Measurements from ENCODE around the gene RNASE7.

The RNASE7 gene

GRCh38 chr14:21068521-21069387 lies 26.6 kb downstream of the RNASE7 start:
- peak; percentile 78 for DNase-seq (ENCODE audit: low read depth, low spot score)

DNA sequence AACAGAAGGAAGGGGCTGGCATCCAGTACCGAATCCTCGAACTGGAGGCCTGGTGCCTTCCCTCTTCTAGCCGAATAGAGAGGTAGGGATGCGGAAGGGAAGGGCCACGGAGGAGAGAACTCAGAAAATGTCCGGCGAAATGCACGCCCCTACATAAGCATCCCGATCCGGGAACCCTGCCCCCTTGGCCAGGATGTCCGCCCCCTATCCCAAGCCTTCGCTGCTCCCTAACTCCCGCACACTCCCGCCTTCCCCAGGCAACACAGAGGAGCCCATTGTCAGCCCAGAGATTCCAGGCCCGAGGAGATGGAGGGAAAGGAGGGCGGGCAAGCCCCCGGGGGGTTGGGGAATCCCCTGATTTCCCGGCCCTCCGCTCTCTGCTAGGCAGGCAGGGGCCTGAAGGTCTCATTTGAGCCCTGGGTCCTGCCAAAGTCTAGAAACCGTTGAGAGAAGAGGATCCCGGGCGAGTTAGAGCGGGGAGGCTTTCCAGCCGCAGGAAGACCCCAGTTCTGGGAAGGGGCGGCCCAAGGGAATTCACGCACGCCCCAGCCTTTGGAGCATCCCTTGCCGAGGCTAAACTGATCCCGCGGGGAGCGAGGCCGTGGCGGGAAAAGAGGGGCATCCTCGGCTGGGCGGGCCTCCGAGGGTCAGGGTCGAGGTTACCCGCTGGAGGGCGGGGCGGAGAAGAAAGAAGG lies 27.4 kb downstream of the RNASE7 start:
- peak; percentile 70 for DNase-seq (ENCODE audit: low read depth, low spot score)

DNA sequence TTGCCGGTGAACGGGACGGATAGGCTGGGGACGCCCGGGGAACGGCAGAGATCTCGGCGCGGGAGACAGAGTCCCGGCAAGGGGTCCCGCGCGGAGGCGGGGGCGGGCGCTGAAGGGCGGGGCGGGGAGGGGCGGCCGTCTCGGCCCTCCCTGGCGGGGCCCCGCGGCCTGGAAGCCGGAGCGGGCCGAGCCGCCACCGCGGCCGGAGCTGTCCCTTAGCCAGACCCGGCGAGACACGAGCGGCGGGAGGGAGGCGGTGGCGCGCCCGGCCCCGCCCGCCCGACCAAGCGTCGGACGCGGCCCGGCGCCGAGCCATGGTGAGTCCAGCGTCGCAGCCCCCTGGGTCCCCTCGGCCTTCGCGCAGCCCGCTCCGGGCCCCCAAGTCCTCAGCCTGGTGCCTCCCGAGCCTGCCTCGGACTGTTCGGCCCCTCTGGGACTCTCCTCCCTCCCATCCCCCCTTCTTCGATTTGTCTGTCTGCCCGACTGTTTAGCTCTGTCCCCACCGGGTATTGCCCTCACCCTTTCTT lies 28.0 kb downstream of the RNASE7 start, which contains the start of gene ARHGEF40:
TSS of gene ARHGEF40 (plus strand) at position 222 of the 527 bp plus-strand sequence. CDS start at position 315, 93 bp downstream.
- peak; percentile 85 for DNase-seq (ENCODE audit: low read depth, low spot score)

- no peak for DNase-seq (ENCODE audit: low read depth, low spot score)
These were observed 28.6 kb downstream of the RNASE7 start for GRCh38 chr14:21070610-21071224.

DNA sequence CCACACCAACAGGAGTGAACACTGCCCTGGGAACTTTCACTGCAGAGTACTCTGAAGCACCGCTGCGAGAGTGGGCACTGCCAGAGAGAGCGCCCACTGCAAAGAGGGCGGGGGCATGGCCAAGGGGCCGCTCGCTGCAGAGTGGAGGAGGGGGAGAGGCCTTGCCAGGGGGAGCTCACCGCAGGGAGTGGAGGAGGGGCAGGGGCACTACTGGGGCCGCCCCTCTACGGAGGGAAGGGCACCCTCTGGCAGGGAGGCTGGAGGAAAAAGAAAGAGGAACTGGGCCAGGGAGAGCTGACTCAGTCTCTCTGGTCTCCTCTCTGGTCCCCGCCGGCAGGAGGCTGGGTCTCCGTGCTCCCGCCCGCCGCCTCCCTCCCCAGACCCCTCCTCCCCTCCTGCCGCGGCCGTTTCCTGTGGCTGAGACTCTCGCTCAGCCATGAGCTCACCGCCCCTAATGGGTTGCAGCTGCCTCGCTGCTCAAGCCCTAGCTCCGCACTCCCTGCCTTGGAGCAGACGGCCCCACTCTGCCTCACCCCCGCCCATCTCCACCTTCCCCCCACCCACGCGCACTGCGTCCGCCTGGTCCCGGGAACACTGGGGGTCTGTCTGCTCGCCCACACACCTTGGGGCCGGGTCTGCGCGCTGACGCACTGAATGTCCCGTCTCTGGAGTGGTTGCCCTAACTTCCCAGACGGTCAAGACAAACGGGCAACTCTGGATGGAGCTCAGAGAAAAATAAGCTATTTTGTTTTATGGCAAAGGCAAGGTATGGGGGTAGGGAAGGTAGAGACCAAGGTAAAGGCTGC lies 29.3 kb downstream of the RNASE7 start:
- DNase-seq (ENCODE audit: low read depth, low spot score) = peak; percentile 96

DNA sequence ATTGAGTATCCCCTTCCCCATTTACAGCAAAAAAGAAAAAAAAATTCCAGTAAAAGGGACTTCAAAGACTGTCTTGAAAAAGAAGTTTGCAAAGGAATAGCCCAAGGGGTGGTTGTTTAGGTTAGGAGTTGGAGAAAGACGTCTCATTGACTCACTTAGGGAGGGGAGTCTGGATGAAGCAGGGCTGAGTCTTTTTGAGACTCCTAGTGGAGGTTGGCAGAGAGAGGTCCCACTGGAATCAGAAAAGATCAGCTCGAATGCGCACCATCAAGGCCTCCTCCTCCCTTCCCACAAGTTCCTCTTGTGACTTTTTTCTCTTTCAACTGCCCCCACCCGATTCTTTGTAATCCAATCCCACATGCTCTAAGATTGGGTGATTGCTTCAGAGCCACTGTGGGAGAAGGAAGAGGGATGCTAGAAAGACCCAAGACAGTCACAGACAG lies 29.9 kb downstream of the RNASE7 start:
- DNase-seq (ENCODE audit: low read depth, low spot score) = peak; percentile 46

GRCh38 chr14:21072781-21073339 lies 30.7 kb downstream of the RNASE7 start:
- no peak for DNase-seq (ENCODE audit: low read depth, low spot score)

GRCh38 chr14:21073921-21074320 lies 31.8 kb downstream of the RNASE7 start:
- no peak for DNase-seq (ENCODE audit: low read depth, low spot score)

- no peak for DNase-seq (ENCODE audit: low read depth, low spot score)
These were observed 32.5 kb downstream of the RNASE7 start for GRCh38 chr14:21074398-21075272.

GRCh38 chr14:21075719-21076437 lies 33.7 kb downstream of the RNASE7 start:
- DNase-seq (ENCODE audit: low read depth, low spot score) = no peak

DNA sequence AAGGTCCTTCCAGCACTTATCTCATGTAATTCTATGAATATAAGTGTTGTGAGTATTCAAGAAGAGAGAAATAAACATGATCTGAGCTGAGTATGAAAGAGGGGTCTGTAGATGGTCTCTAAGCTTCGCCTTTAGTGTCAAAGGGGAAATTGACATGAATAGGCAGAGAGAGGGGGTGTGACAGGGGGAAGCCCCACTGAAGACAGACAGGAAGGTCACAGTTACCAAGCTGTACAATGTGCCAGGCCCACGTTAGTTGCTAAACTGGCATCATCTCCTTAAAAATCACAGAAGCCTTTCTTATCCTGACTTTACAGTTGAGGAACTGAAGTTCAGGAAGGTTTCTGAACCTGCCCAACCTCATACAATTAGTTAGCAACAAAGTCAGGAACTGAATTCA lies 35.5 kb downstream of the RNASE7 start:
- DNase-seq (ENCODE audit: low read depth, low spot score) = no peak

GRCh38 chr14:21078287-21078686 lies 36.1 kb downstream of the RNASE7 start:
- no peak for DNase-seq (ENCODE audit: low read depth, low spot score)

DNA sequence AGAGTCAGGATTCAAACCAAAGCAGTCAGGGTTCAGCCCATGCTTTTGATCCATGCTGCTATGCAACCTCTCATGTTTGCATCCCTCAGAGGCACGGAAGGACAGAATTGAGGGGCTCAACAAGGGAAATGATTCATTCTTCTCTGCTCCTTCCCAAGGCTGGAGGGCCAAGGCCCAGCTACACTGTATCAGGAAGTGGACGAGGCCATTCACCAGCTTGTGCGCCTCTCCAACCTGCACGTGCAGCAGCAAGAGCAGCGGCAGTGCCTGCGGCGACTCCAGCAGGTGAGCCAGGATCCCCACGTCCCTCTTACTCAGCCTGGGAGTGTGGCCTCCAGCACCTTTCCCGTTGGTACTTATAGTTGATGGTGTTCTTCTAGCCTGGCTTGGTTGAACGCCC lies 36.6 kb downstream of the RNASE7 start:
- no peak for DNase-seq (ENCODE audit: low read depth, low spot score)

- no peak for DNase-seq (ENCODE audit: low read depth, low spot score)
These were observed 39.5 kb downstream of the RNASE7 start for GRCh38 chr14:21081521-21082142.

DNA sequence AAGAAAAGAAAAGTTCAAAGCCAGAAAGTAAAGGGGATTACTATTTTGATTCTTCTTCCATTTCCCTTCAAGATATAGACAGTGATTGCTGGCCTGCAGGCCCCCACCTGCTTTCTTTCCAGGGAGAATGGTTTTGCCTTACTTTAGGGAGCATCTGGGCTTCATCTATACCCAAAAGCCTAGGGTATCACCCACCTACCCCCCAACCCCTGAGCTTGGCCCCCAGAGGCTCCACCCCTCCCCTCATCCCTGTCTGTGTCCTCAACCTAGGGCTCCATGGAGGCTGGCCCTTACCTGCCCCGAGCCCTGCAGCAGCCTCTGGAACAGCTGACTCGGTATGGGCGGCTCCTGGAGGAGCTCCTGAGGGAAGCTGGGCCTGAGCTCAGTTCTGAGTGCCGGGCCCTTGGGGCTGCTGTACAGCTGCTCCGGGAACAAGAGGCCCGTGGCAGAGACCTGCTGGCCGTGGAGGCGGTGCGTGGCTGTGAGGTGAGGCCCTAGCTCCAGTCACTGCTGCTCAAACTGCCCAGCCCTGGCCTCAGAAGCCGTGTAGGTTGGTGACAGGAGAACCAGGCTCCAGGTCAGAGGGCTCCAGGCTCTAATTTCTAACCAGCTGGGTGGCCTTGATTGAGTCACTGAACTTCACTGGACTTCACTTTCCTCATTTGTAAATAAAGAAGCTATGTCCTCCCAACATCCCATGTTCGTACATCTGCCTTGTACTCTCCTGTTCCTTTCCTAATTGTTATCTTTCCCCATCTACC lies 41.6 kb downstream of the RNASE7 start:
- DNase-seq (ENCODE audit: low read depth, low spot score) = no peak

DNA sequence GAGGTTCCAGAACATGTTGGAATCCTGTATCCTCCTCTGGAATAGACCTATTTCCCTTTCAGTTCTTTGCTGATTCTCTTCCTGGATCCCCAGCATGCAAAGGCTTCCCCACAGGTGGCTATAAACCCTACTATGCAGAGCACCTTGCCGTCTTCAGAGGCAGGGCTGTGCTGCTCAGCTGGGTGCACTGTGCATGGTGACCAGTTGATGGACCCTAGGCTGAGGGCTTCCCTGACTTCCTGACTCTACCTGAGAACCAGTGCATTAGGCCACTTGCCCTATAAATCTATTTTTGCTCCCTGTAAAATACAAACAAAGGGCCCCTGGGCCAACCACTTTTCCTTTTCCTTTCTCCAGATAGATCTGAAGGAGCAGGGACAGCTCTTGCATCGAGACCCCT lies 42.2 kb downstream of the RNASE7 start:
- no peak for DNase-seq (ENCODE audit: low read depth, low spot score)

- peak; percentile 69 for DNase-seq (ENCODE audit: low read depth, low spot score)
These were observed 43.1 kb downstream of the RNASE7 start for GRCh38 chr14:21084998-21085853.

Data from astrocyte of the hippocampus (primary cell).